Kidney tubule cell (primary cell): ENCODE data around the gene NDUFS4.
"Not testable (repeated sequence)": the region's sequence is repeated elsewhere in the genome, so short reads cannot be mapped to it uniquely, and the experiment has no call there.

Experiments
- DNase-seq: peaks from one replicate; pipeline ENCODE4 v3.0.0-alpha.2; 2018; ENCODE audit warnings: low spot score

Gene NDUFS4

DNA sequence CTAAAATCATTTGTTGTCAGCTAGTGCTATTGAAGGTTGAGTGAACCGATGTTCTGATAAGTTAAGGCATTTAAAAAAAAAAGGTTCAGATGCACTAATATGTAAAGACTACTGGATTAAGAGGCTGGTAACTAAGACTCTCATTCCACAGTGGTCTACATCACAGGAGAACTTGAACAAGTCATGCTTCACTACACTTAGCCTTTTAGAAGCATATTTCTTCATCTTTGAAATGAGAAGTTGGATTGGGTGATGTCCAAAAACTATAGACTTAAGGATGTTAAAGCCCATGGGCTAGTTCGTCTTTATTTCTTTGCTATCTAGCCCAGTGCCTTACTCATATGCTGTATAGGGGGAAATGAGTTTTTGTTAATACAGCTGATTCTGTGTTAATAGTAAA lies 107.2 kb downstream of the NDUFS4 start:
- DNase-seq: no peak

- no peak for DNase-seq
These were observed 111.0 kb downstream of the NDUFS4 start for GRCh38 chr5:53671447-53671846.

GRCh38 chr5:53674121-53674520 lies 113.7 kb downstream of the NDUFS4 start:
- DNase-seq: no peak

- no peak for DNase-seq
These were observed 117.2 kb downstream of the NDUFS4 start for GRCh38 chr5:53677632-53678031.

GRCh38 chr5:53678981-53679660 lies 118.7 kb downstream of the NDUFS4 start:
- peak; percentile 18 for DNase-seq

GRCh38 chr5:53681079-53681478 lies 120.6 kb downstream of the NDUFS4 start:
- DNase-seq: no peak

DNA sequence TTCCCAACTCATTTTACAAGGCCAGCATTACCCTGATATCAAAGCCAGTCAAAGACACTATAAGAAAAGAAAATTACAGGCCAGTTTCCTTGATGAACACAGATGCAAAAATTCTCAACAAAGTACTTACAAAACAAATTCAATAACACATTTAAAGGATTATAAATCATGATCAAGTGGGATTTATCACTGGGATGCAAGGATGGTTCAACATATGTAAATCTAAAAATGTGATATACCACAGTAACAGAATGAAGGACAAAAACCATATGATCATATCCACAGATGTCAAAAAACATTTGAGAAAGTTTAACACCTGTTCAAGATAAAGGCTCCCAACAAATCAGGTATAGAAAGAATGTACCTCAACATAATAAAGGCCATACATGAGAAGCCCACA lies 130.6 kb downstream of the NDUFS4 start:
- DNase-seq: no peak

GRCh38 chr5:53694520-53695022 lies 134.1 kb downstream of the NDUFS4 start:
- DNase-seq: no peak

- not testable (repeated sequence) for DNase-seq
These were observed 150.0 kb downstream of the NDUFS4 start for GRCh38 chr5:53710405-53710804.

- no peak for DNase-seq
These were observed 151.9 kb downstream of the NDUFS4 start for GRCh38 chr5:53712327-53712726.

DNA sequence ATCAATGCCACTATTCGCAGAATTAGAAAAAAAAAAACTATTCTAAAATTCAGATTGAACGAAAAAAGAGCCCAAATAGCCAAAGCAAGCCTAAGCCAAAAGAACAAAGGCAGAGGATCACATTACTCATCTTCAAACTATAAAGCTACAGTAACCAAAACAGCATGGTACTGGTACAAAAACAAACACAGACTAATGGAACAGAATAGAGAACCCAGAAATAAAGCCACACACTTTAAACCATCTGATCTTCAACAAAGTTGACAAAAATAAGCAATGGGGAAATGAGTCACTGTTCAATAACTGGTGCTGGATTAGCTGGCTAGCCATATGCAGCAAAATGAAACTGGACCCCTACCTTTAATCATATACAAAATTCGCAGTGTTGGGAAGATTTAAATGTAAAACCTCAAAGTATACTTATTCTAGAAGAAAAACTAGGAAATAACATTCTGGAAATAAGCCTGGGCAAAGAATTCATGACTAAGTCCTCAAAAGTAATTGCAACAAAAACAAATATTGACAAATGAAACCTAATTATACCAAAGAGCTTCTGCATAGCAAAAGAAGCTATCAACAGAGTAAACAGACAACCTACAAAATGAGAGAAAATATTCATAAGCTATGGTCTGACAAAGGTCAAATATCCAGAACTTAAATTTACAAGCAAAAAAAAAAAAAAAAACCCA lies 153.7 kb downstream of the NDUFS4 start:
- DNase-seq: no peak

GRCh38 chr5:53714667-53715010 lies 154.2 kb downstream of the NDUFS4 start:
- DNase-seq: no peak

- DNase-seq: no peak
These were observed 165.7 kb downstream of the NDUFS4 start for GRCh38 chr5:53726121-53726520.

- peak; percentile 1 for DNase-seq
These were observed 170.5 kb downstream of the NDUFS4 start for GRCh38 chr5:53730943-53731342.
